HG02588 (cell line): ENCODE results near the gene LRTM2.

Experiments used
- ATAC-seq: cut with Tn5 transposase; IDR thresholded peaks from one replicate; pipeline ENCODE4 v1.9.1; 2021; ENCODE audit warnings: mild to moderate bottlenecking, moderate library complexity; ENCODE audit not compliant: unreplicated experiment

LRTM2 gene

GRCh38 chr12:1829306-1829900 is 9.0 kb downstream of the LRTM2 start:
- no peak for ATAC-seq

- no peak for ATAC-seq
Observed at GRCh38 chr12:1830401-1830845, 10.1 kb downstream of the LRTM2 start.

- ATAC-seq, result no peak
Observed at GRCh38 chr12:1830981-1831963, 10.9 kb downstream of the LRTM2 start.

- ATAC-seq, result no peak
Observed at GRCh38 chr12:1832801-1833595, 12.6 kb downstream of the LRTM2 start.

GRCh38 chr12:1833596-1834028 is 13.2 kb downstream of the LRTM2 start:
- ATAC-seq, result no peak

- ATAC-seq, result no peak
Observed at GRCh38 chr12:1834186-1834925, 14.0 kb downstream of the LRTM2 start.

GRCh38 chr12:1835211-1836131 is 15.1 kb downstream of the LRTM2 start:
- no peak for ATAC-seq

- no peak for ATAC-seq
Observed at GRCh38 chr12:1836241-1836803, 16.0 kb downstream of the LRTM2 start.

GRCh38 chr12:1836854-1837421 is 16.6 kb downstream of the LRTM2 start:
- no peak for ATAC-seq

- no peak for ATAC-seq
Observed at GRCh38 chr12:1837541-1838204, 17.3 kb downstream of the LRTM2 start.

- no peak for ATAC-seq
Observed at GRCh38 chr12:1838205-1838993, 18.0 kb downstream of the LRTM2 start.

GRCh38 chr12:1838994-1839365 is 18.6 kb downstream of the LRTM2 start:
- ATAC-seq, result no peak

GRCh38 chr12:1839464-1839863 is 19.1 kb downstream of the LRTM2 start:
- no peak for ATAC-seq

GRCh38 chr12:1839956-1840951 is 19.9 kb downstream of the LRTM2 start:
- no peak for ATAC-seq

GRCh38 chr12:1840981-1841425 is 20.6 kb downstream of the LRTM2 start:
- no peak for ATAC-seq

- no peak for ATAC-seq
Observed at GRCh38 chr12:1841586-1842182, 21.3 kb downstream of the LRTM2 start.
